Neuronal stem cell (in vitro differentiated cells): ENCODE data around the gene MAGED4B. TPM values are rescaled to one million over a fixed set of nuclear protein-coding genes. Genes with fewer than 3 reads are reported as not detected.
"Not testable (repeated sequence)": the region's sequence is repeated elsewhere in the genome, so short reads cannot be mapped to it uniquely, and the experiment has no call there.

ENCODE experiments used
- DNase-seq: peaks from one replicate; pipeline ENCODE4 v3.0.0-alpha.2; 2013; ENCODE audit warnings: low spot score
- H2AFZ ChIP-seq: one replicate; pipeline ENCODE4 v1.6.1; 2013; ENCODE audit warnings: mild to moderate bottlenecking, low read length, inconsistent platforms
- H2AK5ac ChIP-seq: 2 replicates; pipeline ENCODE4 v1.6.1; 2013; ENCODE audit warnings: low read depth, mild to moderate bottlenecking, inconsistent platforms, low read length, moderate library complexity, mixed read lengths
- H2BK120ac ChIP-seq: 2 replicates; pipeline ENCODE4 v1.6.1; 2013; ENCODE audit warnings: low read depth, mild to moderate bottlenecking, inconsistent platforms, low read length, moderate library complexity, mixed read lengths
- H2BK12ac ChIP-seq: one replicate; pipeline ENCODE4 v1.6.1; 2013; ENCODE audit warnings: low read length, inconsistent platforms
- H2BK15ac ChIP-seq: 2 replicates; pipeline ENCODE4 v1.6.1; 2013; ENCODE audit warnings: mild to moderate bottlenecking, low read length, inconsistent platforms, mixed read lengths
- H2BK5ac ChIP-seq: one replicate; pipeline ENCODE4 v1.6.1; 2013; ENCODE audit warnings: inconsistent platforms, mild to moderate bottlenecking, low read length, moderate library complexity
- H3K14ac ChIP-seq: one replicate; pipeline ENCODE4 v1.6.1; 2013; ENCODE audit warnings: low read length, inconsistent platforms
- H3K18ac ChIP-seq: 2 replicates; pipeline ENCODE4 v1.6.1; 2013; ENCODE audit warnings: low read length, inconsistent platforms
- H3K23ac ChIP-seq: 2 replicates; pipeline ENCODE4 v1.6.1; 2013; ENCODE audit warnings: low read depth, mild to moderate bottlenecking, mixed read lengths, low read length, inconsistent platforms; ENCODE audit not compliant: poor library complexity
- H3K27ac ChIP-seq: replicated peaks from 3 replicates; pipeline ENCODE4 v1.5.1; 2013; ENCODE audit warnings: low read length, inconsistent platforms
- H3K27me3 ChIP-seq, 3 experiments: 2 replicates each; pipeline ENCODE4 v1.6.1; 2013; ENCODE audit warnings: low read length in 3 of 3, mild to moderate bottlenecking in 2 of 3, inconsistent platforms in 1 of 3, low read depth in 1 of 3, mixed read lengths in 1 of 3, moderate library complexity in 1 of 3; ENCODE audit not compliant: control insufficient read depth in 3 of 3, insufficient read depth in 3 of 3
- H3K36me3 ChIP-seq, 2 donors: replicated peaks in 1 of 2; 2 replicates each; pipeline ENCODE4 v1.6.1; 2013; ENCODE audit warnings: low read length in 2 of 2; ENCODE audit not compliant: control insufficient read depth in 2 of 2, insufficient read depth in 2 of 2
- H3K4ac ChIP-seq: 2 replicates; pipeline ENCODE4 v1.6.1; 2013; ENCODE audit warnings: inconsistent platforms, mild to moderate bottlenecking, low read length, moderate library complexity
- H3K4me1 ChIP-seq, 2 donors: 1 replicate in 1 of 2; 2 replicates in 1 of 2; pipeline ENCODE4 v1.6.1; 2013; ENCODE audit warnings: low read length in 2 of 2, low read depth in 1 of 2; ENCODE audit not compliant: control insufficient read depth in 2 of 2, insufficient read depth in 1 of 2
- H3K4me2 ChIP-seq: one replicate; pipeline ENCODE4 v1.6.1; 2013; ENCODE audit warnings: mild to moderate bottlenecking, low read length, inconsistent platforms; ENCODE audit not compliant: insufficient read depth, poor library complexity, severe bottlenecking
- H3K4me3 ChIP-seq, 2 donors: 2 replicates each; pipeline ENCODE4 v1.5.1; 2013; ENCODE audit warnings: low read length in 2 of 2, mild to moderate bottlenecking in 2 of 2, inconsistent platforms in 1 of 2, moderate library complexity in 1 of 2
- H3K79me1 ChIP-seq: one replicate; pipeline ENCODE4 v1.6.1; 2013; ENCODE audit warnings: low read depth, mild to moderate bottlenecking, inconsistent platforms, low read length, moderate library complexity
- H3K9ac ChIP-seq: one replicate; pipeline ENCODE4 v1.6.1; 2013; ENCODE audit warnings: mild to moderate bottlenecking, low read depth, low read length, inconsistent platforms; ENCODE audit not compliant: poor library complexity
- H3K9me3 ChIP-seq, 2 donors: replicated peaks in 1 of 2; 2 replicates each; pipeline versions ENCODE3 to v1.6.1; 2013; ENCODE audit warnings: low read length in 2 of 2, mild to moderate bottlenecking in 2 of 2, inconsistent platforms in 1 of 2, low read depth in 1 of 2, mixed read lengths in 1 of 2, moderate library complexity in 1 of 2; ENCODE audit not compliant: control insufficient read depth in 2 of 2, insufficient read depth in 1 of 2
- H4K8ac ChIP-seq: one replicate; pipeline ENCODE4 v1.6.1; 2013; ENCODE audit warnings: low read depth, mild to moderate bottlenecking, inconsistent platforms, low read length, moderate library complexity
- H4K91ac ChIP-seq: one replicate; pipeline ENCODE4 v1.6.1; 2013; ENCODE audit warnings: low read length, low read depth, mild to moderate bottlenecking, inconsistent platforms; ENCODE audit not compliant: poor library complexity
- whole genome bisulfite sequencing, 2 donors: extraction: QIAGEN DNeasy Blood & Tissue Kit; methylation state at CpG; one replicate each; pipeline ENCODE4 v1.1.7; 2013; ENCODE audit warnings: missing lambda C conversion rate in 2 of 2, mixed read lengths in 1 of 2; ENCODE audit not compliant: insufficient read length in 2 of 2, insufficient replicate concordance in 1 of 2; ENCODE audit errors: extremely low coverage in 2 of 2; 5-methylcytosine and 5-hydroxymethylcytosine counted together
- polyA plus RNA-seq, 2 experiments: library from polyadenylated mRNA; stranded (reverse); fragments of 200-250 nt; gene quantifications; one replicate each; pipeline ENCODE4 v1.2.3, GENCODE V29; 2013

MAGED4B gene, protein sequence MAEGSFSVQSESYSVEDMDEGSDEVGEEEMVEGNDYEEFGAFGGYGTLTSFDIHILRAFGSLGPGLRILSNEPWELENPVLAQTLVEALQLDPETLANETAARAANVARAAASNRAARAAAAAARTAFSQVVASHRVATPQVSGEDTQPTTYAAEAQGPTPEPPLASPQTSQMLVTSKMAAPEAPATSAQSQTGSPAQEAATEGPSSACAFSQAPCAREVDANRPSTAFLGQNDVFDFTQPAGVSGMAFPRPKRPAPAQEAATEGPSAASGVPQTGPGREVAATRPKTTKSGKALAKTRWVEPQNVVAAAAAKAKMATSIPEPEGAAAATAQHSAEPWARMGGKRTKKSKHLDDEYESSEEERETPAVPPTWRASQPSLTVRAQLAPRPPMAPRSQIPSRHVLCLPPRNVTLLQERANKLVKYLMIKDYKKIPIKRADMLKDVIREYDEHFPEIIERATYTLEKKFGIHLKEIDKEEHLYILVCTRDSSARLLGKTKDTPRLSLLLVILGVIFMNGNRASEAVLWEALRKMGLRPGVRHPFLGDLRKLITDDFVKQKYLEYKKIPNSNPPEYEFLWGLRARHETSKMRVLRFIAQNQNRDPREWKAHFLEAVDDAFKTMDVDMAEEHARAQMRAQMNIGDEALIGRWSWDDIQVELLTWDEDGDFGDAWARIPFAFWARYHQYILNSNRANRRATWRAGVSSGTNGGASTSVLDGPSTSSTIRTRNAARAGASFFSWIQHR
- 151 TPM for polyA plus RNA-seq (2013, experiment 1 of 2)
- 159 TPM for polyA plus RNA-seq (2013, experiment 2 of 2)

DNA sequence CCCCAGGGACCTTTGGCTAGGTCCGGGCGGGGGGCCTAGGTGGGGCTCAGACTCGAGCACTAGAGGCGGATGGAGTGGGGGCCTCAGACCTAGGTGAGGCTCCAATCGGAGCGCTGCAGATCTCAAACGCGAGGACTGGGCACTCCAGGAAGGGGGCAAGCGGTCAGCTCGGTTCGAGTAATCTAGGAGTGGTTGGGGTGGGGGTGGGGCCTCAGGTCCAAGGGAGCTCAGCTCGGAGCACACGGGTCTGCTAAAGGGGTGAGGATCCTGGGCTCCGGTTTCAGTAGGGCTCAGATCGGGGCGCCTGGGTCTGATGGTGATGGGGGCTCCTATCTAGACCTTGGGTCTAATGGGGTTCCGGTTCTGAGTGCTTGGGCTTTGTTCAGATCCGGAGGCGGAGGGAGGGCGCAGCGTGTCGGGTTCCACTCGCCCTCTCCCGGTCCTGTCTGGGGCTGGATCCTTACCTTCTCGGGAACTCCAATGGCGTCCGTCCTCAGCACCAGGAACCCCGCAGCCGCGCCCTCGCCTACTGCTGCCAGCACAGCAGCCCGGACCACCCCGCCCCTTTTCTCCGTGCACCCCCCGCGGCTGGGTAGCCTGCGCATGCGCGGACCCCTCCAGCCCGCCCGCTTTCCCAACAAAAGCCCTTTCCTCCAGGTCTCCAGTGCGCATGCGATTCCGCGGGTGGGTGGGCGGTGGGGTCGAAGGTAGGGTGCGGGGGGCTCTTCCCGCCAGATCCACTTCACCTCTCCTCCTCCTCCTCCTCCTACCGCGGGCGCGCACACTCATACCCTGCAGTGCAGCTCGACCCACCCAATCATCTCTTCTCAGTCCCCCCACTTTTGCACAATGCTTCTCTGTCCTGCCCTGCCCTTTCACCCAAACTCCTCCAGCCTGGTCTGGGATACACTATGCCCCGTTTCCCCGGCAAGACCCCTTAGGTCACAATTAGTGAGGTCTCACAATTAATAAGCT, at the start of gene MAGED4B:
MAGED4B (minus strand) TSS at position 518 of the 975 bp plus-strand sequence. CDS start 1,011 bp downstream, outside the sequence.
- not testable (repeated sequence) for H3K4ac ChIP-seq, H4K8ac ChIP-seq, H2BK12ac ChIP-seq, H3K9ac ChIP-seq, H3K18ac ChIP-seq, H2BK120ac ChIP-seq, H3K9me3 ChIP-seq, DNase-seq, H3K14ac ChIP-seq, H3K4me2 ChIP-seq, H4K91ac ChIP-seq, H2BK15ac ChIP-seq, H2AK5ac ChIP-seq, H3K4me3 ChIP-seq, H2AFZ ChIP-seq, H2BK5ac ChIP-seq, H3K79me1 ChIP-seq, H3K36me3 ChIP-seq, H3K23ac ChIP-seq, H3K27me3 ChIP-seq, H3K4me1 ChIP-seq, H3K27ac ChIP-seq
- WGBS, 2 donors, result no CpG with 5 or more reads among the region's 56 CpGs

DNA sequence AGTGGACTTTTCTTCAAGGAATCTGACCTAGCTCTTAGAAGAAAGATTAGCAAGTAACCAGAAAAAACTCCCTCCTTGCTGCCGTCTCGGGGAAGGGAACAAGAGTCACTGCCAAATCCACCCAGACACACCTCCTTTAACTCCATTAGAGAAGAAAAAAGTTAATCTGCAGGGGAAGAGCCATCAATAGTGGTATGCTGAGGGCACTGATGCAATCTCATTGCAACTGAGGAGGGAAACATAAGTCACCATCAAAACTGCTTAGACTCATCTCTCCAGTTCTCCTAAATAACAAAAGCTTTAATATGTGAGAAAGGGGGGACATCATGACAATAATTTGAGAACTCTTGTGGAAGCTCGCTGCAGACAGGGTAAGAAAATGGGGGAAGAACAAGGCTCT, 49.3 kb upstream of the MAGED4B start:
- no CpG with 5 or more reads among the region's 3 CpGs for WGBS, 2 donors
- Histone ChIP-seq H2BK120ac (no peak overlapping the region), H2AK5ac (no peak overlapping the region), H2BK5ac (no peak overlapping the region), H2BK15ac (no peak overlapping the region), H3K9me3 (no peaks in the 10 kb centered on the region), H3K18ac (no peak overlapping the region), H3K9ac (no peak overlapping the region), H3K36me3 (no peaks in the 10 kb centered on the region), H4K91ac (no peak overlapping the region), H2BK12ac (no peak overlapping the region), H3K4me3 (no peak overlapping the region), H3K4me2 (no peak overlapping the region), H3K14ac (no peak overlapping the region), H4K8ac (no peak overlapping the region), H3K27ac (no peak overlapping the region), H3K27me3 (no peaks in the 10 kb centered on the region), H3K23ac (no peak overlapping the region), H3K4me1 (no peaks in the 10 kb centered on the region), H2AFZ (no peak overlapping the region), H3K79me1 (no peaks in the 10 kb centered on the region), H3K4ac (no peak overlapping the region)
- no peak for DNase-seq

DNA sequence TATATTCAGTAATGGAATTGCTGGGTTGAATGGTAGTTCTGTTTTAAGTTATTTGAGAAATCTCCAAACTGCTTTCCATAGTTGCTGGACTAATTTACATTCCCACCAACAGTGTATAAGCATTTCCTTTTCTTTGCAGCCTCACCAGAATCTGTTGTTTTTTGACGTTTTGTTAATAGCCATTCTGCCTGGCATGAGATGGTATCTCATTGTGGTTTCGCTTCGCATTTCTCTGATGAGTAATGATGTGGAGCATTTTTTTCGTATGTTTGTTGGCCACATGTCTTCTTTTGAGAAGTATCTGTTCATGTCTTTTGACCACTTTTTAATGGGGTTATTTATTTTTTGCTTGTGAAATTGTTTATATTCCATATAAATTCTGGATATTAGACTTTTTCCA, 13.6 kb upstream of the MAGED4B start:
- no peak overlapping the region for H2BK15ac ChIP-seq
- H2BK5ac ChIP-seq, result no peak overlapping the region
- H4K8ac ChIP-seq, result no peak overlapping the region
- no peaks in the 10 kb centered on the region for H3K27me3 ChIP-seq
- no CpG with 5 or more reads among the region's 4 CpGs for WGBS, 2 donors
- H3K9me3 ChIP-seq, result no peaks in the 10 kb centered on the region
- H3K4me2 ChIP-seq, result no peak overlapping the region
- H3K9ac ChIP-seq, result no peak overlapping the region
- H3K4ac ChIP-seq, result no peak overlapping the region
- H2BK12ac ChIP-seq, result no peak overlapping the region
- no peak overlapping the region for H2BK120ac ChIP-seq
- H2AK5ac ChIP-seq, result no peak overlapping the region
- H3K18ac ChIP-seq, result no peak overlapping the region
- H3K4me3 ChIP-seq, result no peak overlapping the region
- no peak for DNase-seq
- no peak overlapping the region for H2AFZ ChIP-seq
- no peak overlapping the region for H3K23ac ChIP-seq
- H3K27ac ChIP-seq, result no peak overlapping the region
- H3K36me3 ChIP-seq, result no peaks in the 10 kb centered on the region
- no peaks in the 10 kb centered on the region for H3K4me1 ChIP-seq
- no peak overlapping the region for H4K91ac ChIP-seq
- no peak overlapping the region for H3K14ac ChIP-seq
- H3K79me1 ChIP-seq, result no peaks in the 10 kb centered on the region
